Fibroblast of skin of right quadriceps (primary cell): Measurements from ENCODE around the gene ATP10A.
"Not testable (repeated sequence)": the region's sequence is repeated elsewhere in the genome, so short reads cannot be mapped to it uniquely, and the experiment has no call there.

Experiments
- DNase-seq: peaks from one replicate; pipeline ENCODE4 v3.0.0-alpha.2; 2013

The ATP10A gene

DNA sequence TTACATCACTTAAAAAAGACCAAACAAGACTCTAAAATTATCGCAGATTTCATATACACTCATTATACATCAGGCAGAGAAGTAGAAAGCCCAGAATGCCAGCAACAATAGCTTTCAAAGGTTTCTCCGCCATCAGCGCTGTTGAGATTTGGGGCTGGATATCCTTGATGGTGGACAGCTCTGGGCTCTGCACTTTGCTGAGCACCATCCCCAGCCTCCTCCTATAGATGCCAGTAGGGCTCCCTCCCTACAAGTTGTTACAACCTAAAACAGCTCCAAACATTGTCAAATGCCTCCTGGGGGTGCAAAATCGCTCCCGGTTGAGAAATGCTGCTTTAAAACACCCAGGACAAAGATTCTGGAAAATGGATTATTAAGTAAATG, 73.5 kb downstream of the ATP10A start:
- peak; percentile 31 for DNase-seq

DNA sequence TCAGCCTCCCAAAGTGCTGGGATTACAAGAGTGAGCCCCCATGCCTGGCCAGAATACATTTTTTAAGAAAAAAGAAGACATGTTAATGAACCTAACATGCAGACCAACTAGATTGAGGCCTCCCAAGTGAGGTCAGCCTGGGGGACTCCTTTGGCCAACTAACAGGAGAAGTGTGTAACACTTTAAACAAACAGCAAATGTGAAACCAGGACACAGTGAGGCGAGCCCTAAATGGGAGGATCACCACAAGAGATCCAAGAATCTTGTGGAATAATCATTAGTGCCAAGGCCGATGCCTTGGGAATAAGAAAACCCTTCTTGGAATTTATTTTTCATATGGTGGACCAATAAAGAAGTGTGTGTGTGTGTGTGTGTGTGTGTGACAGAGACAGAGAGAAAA, 73.9 kb downstream of the ATP10A start:
- DNase-seq, result peak; percentile 44

DNA sequence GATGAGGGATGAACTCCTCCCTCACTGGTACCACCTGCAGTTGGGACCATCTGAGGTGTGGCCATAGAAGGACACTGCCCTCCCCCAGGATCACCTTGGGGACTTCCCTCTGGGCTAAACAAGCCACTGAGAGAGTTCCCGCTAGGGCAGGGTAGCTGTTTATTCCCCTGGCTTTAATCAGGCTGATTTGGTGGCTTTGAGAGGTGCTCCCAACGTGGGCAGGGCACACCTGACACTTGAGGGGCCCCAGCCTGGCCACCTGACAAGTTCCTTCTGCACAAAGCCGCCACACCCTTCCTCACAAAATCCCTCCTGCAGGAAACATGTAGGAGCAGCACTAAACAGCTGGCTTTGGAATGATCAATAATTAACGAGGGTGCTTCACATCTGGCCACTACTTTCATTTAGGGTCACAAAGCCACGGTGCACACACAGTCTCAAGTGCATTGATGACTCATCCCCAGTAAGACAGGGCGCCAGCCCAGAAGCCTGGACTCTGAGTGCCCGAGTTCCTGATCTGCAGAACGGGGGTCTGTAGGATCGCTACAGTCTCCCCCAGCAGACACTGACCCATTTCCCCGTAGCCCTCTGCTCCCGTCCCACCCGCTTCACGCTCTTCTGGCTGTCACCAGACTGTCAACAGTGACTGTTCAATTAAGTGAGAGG, 75.1 kb downstream of the ATP10A start:
- no peak for DNase-seq

DNA sequence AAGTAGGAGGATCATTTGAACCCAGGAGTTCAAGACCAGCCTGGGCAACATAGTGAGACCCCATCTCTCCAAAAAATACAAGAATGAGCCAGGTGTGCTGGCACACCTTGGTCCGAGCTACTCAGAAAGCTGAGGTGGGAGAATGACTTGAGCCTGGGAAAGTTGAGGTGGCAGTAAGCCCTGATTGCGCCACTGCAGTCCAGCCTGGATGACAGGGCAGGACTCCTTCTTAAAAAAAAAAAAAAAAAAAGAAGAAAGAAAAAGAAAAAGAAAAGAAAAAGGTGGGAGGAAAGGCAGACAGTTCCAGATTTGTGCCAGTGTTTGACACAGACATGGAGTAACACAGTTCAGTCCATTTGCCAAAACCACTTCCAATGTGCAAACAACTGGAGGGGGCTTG, 75.7 kb downstream of the ATP10A start:
- no peak for DNase-seq

DNA sequence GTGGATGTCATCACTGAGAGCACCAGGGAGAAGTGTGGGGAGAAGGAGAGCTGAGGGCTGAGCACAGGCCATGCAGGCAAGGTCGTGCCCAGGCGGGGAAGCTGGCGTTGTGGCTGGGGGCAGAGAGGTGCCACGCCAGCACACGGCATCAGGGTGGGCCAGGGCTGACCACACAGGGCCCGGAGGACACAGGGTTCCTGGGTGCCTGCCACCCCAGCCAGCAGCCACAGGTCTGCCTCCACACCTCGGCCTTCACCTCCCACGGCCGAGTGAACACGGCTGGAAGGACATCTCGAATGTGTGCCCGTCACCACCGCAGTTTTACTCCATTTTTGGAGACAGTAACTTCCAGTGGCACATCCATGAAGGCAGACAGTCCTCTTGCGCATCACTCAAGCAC, 77.1 kb downstream of the ATP10A start:
- no peak for DNase-seq

DNA sequence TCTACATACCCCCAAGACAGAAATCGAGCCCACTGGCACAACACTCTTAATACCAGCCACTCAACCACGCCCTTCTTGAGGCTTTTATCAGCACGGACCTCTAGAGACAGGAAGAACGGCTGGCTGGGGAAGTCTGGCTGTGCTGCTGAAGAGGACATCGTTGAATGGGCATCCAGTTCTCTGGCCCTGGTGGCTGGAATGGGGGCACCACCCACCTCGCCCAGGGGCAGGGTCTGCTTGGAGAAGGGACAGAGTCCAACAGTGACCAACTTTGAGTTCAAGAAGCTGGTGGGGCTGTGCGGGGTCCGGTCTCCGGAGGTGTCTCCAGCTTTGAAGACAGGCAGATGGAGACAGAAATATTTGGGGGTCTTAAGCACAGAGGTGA, 77.5 kb downstream of the ATP10A start:
- no peak for DNase-seq

DNA sequence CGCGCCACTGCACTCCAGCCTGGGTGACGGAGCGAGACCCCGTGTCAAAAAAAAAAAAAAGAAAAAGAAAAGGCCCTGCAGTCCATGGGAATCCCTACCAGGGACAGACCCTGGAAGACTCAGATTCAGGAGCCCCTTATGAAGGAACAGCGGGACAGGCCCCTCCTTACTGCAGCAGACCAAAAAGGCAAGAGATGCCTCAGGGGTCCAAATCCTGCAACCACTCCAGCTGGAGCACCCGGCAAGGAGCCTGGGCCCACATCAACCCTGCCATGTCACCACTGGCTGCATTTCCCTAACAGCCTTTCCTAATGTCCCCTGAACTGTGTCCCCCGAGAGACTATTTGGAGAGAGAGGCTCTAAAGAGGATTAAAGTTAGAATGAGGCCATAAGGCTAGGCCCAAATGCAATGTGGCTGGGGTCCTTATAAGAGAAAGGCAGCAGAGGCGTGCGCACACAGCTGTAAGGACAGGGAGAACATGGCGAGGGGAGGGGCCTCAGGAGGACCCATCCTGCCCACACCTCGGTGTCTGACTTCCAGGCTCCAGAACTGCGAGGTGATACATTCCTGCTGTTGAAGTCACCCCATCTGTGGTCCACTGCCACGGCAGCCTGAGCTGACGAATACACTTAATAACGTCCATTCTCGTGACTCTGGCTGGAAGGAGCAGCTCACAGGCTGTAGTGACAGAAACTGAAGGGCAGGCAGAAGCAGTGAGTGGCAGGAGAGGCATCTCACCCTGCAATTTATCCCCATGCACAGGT, 78.1 kb downstream of the ATP10A start:
- DNase-seq, result peak; percentile 93

DNA sequence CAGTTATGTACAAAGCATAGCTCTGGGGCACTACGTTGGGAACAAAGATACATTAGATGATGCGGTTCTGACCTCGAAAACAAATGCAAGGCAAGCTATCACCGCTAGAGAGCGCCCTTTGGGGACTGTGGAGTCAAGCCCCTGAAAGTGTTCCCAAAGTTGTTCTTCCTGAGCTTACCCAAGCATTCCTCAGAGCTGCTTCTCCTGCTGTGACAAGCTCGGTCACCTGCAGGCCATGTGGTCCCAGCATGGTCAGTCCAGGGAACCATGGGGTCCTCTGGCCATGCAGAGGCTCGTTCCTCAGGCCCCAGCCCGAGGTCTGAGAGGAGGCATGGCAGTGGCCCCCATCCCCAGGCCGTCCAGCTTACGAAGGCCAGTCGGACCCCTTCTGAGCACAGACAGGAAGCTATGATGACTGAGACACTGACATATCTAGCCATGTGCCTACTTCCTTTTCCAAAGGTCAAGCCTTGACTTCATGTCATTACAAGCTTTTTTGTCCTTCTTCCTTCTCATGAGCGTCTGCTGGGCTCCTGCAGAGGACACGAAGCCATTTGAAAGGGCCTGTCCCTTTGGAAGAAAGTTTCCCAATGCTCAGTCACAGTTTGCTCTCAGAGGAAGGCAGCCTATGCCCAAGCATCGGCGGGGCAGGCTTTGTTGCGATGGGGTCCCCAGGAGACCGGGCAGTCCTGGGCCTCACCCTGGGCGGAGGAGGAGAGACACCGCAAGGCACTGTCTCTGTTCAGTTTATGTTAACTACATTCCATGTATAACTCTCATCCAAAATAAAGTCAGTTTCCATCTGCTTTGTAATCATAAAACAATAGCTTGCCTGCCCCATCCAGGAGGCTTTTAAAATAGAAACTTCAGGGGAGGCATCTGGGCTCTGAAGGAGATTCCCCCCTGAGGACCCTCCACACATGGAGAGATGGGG, 79.3 kb downstream of the ATP10A start:
- DNase-seq, result peak; percentile 55

DNA sequence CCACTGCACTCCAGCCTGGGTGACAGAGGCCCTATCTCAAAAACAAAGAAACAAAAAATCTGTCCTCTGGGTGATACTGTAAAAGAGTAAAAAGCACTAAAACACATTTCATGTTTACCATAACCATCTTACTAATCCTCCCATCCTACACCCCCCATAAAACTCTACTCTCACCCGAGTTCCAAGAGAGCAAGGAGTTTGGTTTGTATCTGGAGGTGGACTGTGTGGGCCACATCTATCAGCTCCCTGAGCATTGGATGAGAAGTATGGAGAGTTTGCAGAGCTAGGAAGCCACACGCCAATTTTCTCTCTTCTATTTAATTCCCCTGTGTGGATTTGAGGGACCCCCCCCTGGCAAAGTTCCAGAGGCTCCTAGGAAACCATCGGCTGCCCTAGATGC, 80.0 kb downstream of the ATP10A start:
- DNase-seq, result no peak

DNA sequence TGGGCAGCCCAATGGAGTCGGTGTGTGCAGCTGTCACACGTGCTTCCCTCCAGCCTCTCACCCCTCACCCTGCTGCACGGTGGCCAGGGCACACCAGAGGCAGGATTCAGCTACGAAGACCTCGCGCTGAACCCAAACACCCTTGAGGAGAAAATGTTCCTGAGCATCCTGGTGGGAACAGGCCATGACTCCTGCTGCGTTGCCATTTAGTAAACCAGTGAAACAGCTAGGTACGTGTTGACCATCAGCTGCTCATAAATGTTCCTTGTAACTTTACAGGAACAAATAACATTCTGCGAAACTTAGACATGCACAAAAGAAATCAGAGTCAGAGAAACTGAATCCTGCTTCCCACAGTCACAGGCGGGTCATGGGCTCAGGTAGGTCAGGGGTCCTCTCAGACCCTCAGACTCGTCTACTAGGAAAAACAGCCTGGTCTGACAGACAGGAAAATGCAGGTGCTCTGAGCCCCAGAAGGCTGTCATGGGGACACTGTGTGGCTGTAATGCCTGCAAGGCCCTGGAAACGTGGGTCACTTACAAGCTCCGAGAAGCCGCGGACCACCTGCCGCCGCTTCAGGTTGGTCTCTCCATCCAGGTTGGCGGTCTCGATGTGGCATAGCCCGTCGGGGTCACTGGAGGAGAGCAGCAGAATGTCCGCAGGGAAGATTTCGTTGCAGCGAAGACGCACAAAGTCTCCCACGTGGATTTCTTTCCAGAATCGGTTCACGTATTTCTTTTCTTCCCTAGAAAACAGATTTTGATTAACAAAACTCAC, 82.5 kb downstream of the ATP10A start:
- DNase-seq, result no peak

DNA sequence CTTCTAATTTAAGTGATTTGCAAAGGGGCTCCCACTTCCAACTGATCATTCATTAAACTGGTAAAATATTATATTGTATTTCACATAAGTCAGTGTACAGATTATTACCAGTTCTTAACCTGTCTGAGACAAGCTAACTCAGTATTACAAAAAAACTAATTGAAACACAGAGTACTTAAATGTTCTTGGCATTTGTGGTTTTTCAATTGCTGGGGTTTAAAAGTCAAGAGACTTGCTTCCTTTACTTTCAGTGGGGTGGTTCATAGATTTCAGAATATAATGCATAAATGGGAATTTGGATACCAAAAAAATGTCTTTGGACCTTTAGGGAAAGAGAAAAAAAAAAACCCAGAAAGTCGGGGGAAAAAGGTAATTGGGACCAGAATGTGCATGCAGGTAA, 85.0 kb downstream of the ATP10A start:
- no peak for DNase-seq

DNA sequence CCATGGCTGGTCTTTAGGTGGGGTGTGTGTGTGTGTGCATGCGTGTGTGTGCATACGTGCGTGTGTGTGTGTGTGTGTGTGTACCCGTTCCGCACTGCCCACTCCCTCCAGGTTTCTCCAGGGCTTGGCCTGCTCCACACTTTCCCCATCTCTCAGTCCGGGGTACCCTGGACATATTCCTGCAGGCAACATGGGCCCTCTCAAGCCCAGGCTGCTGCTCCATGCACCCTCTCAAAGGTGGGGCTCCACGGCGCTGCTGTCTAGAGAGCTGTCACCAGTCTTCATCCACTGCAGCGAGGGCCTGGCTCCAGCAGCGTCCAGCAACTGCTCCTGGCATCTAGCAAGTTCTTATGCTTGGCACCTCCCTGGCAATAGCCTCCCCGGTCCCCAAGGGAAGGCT, 86.1 kb downstream of the ATP10A start:
- DNase-seq, result no peak

DNA sequence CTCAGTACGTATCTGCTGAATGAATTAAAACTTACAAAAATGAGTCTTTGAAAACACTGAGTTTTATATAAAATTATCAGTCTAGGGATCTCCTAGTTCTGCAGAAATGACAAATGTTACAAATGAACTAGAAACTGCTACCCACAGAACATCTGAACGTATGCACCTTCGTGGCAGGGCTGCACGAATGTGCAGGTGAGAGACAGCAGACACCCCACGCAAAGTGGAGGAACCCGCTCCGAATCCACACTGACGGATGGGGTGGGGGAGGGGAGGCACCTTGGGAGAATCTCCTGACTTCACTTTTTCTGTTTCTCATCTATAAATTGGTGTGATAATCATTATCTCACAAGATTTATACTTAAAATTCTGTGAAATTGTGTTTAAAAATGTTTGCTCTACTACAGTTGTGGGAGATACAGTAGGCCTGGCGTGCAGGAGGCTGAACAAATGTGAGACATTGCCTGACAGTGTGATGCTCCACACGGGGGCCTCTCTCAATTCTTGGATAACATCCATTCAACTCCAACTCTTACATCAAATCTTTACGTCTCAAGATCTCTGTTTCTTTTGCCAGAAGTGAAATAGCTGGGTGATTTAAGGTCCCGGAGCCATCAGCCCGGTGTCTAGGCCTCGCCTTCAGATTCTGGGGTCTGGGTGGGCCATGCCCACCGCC, 86.9 kb downstream of the ATP10A start:
- DNase-seq, result no peak

DNA sequence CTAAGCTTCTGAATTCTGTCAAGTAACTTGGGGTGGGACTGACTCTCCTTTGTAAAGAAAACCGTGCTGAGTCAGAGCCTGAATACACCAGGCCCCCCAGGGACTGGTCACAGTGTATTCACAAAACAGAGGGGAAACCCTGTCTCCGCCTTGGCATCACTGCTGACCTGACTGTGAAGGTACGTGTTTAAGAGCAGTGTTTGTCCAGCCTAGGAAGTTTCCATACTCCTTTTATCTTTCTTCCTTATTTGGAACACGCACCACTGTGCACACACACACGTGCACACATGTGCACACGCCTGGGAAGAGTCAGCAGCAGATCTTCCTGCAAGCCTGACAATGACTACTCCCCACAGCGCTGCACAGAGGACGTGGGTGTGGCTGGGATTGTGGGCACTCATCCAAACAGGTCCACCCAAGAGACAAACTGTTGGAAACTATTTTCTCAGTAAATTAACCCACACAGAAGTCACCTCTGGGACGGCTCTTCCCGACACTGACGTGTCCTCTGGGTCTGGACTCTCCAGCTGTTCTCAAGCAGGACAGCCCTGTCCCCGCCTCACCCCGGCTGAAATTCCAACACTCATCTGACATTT, 87.7 kb downstream of the ATP10A start:
- peak; percentile 77 for DNase-seq

DNA sequence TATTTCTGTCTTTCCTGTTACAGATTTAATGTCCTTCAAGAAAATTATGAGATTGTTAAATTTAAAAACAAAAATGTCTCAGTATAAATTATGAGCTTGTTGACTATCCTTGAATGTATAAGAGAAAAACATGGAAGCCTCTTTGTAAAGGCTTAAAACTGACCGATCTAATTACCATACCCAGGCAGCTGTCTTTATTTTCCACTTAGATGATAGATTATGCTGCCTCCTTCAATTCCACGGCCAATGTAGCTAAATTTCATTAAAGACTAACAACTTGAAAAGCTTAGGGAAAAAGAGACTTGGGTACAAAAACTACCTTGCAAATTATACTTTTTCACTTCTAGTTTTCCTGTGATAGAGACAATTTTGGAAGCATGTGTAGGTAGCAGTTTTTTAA, 88.3 kb downstream of the ATP10A start:
- DNase-seq, result no peak

DNA sequence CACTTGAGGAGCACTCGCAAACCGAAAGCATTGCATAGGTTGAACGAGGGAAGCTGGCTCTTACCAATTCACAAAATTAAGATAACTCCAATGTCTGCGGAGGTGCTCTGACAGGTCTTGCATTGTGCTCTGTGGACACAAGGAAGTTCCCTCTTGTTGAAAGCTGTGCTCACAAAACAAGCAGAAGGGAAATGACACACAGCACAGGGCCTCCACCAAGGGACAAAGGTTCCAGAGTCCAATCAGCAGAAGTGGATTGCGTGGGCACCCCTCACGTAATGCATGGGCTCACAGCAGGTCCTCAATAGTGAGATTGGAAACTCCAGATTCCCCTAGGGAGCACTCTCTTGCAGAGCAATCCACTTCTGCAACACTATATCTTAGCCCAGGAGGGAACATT, 89.9 kb downstream of the ATP10A start:
- DNase-seq, result no peak

DNA sequence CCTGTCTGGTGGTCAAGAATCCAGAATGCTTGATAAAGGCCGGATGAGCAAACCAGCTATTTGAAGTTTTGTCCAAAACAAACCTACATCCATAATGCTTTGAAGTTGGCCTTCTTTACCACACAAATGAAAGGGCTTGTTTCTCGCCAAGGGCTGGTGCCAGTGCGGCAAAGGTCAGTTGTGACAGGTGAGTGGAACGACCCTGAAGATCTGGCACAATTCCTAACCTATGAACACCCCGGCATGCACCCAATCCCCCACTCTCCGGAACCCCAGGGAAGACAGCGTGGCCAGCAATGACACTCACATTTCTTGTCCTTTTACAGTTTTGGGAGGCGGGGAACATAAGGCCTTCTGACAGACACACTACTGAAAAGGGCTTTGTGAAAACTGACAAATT, 90.6 kb downstream of the ATP10A start:
- no peak for DNase-seq

DNA sequence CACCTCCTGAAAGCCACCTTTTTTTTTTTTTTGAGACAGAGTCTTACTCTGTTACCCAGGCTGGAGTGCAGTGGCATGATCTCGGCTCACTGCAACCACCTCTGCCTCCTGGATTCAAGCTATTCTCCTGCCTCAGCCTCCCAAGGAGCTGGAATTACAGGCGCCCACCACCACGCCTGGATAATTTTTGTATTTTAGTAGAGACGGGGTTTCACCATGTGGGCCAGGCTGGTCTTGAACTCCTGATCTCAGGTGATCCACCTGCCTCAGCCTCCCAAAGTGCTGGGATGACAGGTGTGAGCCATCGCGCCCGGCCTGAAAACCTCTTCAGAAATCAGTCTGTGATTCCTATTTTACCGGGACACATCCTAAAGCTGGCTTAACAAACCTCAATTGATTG, 91.4 kb downstream of the ATP10A start:
- not testable (repeated sequence) for DNase-seq

DNA sequence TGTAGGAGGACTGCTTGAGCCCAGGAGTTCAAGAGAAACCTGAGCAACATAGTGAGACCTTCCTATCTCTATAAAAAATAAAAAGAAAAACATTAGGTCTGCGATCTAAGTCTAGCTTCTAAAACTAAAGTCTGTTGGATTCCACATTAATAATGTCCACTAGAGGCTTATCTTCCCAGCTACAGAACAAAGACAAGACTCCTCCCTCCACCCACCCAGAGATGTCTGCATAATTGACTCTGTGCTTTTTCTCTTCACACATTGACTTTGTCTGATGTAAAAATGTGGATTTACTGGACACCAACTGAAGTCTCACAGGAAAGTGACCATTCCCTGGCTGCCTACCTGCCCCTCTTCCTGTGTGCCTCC, 91.8 kb downstream of the ATP10A start:
- no peak for DNase-seq

DNA sequence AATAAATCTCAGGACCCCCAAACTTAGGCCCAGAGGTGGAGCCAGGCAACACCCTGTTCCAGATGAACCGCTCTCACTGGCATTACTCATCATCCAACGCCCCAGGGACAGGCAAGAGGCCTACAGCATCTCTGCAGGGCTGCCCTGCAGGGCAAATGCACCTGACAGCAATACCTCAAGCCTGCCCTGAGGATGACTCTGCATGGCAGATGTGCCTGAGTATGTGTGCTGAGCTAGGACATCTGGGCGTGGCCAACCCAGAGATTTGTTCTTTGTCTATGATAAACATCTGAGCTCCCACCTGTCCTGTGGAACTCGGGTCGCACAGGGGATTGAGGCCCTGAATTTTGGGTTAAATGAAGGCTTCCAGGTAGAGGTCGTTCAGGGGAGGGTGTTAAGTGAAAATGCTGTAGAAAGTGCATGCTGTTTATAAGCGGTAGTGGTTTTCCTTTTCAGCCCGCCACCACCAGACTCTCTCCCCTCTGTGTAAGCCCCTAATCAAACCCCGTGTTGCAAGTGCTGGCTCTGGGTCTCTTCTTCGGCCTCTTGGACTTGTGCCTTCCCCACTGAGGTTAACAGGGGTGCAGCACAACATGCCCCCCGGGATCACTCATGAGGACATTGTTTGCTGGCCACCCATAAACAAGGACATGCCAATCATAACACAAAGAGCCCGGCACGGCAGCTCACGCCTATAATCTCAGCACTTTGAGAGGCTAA, 92.3 kb downstream of the ATP10A start:
- no peak for DNase-seq

DNA sequence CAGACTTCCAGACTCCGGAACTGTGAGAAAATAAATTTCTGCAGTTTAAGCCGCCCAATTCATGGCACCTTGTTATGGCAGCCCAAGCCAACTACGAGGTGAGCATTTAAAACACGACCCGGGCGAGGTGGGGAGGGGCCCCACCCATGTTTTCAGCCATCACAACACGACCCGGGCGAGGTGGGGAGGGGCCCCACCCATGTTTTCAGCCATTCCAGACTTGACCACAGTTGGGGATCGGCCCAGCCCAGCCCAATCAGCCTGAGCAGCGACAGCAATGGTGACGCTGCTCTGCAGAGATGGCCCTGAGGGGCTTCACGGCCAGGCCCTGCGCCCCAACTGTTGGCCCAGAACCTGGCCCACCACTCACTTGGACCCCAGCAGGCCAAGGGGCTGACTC, 93.1 kb downstream of the ATP10A start:
- DNase-seq, result no peak
